Mucosa of rectum (tissue), 2 donors: ENCODE measurements around the gene SLC15A5.

Source experiments
- H3K27ac ChIP-seq, 2 donors: one replicate each; pipeline ENCODE4 v1.7.0; 2013; ENCODE audit warnings: inconsistent platforms in 2 of 2, low read depth in 2 of 2, low read length in 2 of 2
- H3K27me3 ChIP-seq, 2 donors: one replicate each; pipeline ENCODE4 v1.7.0; 2013; ENCODE audit warnings: low read length in 2 of 2; ENCODE audit not compliant: control insufficient read depth in 2 of 2, insufficient read depth in 2 of 2
- H3K36me3 ChIP-seq, 2 donors: one replicate each; pipeline ENCODE4 v1.7.0; 2013; ENCODE audit warnings: low read length in 2 of 2; ENCODE audit not compliant: control insufficient read depth in 2 of 2, insufficient read depth in 2 of 2
- H3K4me1 ChIP-seq, 2 donors: one replicate each; pipeline ENCODE4 v1.7.0; 2013; ENCODE audit warnings: low read length in 2 of 2, mild to moderate bottlenecking in 1 of 2; ENCODE audit not compliant: control insufficient read depth in 2 of 2, insufficient read depth in 2 of 2
- H3K4me3 ChIP-seq, 2 donors: one replicate each; pipeline ENCODE4 v1.7.0; 2013; ENCODE audit warnings: low read length in 2 of 2
- H3K9ac ChIP-seq, 2 donors: one replicate each; pipeline ENCODE4 v1.7.0; 2013; ENCODE audit warnings: low read length in 2 of 2, low read depth in 1 of 2, mild to moderate bottlenecking in 1 of 2
- H3K9me3 ChIP-seq, 2 donors: one replicate each; pipeline ENCODE4 v1.7.0; 2013; ENCODE audit warnings: low read length in 2 of 2; ENCODE audit not compliant: control insufficient read depth in 2 of 2
- donor health status: healthy.
- donor health status: Normal muscosa, but diverticular disease.

Gene SLC15A5

DNA sequence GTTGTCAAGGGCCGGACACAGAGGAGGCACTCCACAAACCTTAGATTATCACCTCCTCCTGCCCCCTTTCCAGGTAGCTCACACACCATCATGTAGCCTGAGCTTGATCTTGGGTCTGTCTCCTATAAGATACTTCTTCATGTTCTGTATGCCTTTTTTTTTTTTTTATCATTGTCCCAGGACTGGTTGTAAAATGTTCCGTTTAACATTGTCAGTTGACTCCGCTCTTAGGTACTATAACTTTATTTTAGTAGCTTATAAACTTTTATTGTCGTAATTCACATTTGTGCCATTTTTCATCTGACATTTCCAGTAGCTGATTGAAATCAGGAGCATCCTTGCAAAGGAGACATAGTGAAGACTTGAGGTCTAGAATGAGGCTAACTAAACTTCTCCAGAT, 79.9 kb downstream of the SLC15A5 start:
- Histone ChIP-seq H3K4me3 (no peak overlapping the region), H3K27ac (no peak overlapping the region), H3K4me1 (peaks cover 2 to 3% of the 10 kb centered on the region in 2 donors), H3K9ac (no peak overlapping the region), H3K36me3 (no peaks in the 10 kb centered on the region), H3K9me3 (no peaks in the 10 kb centered on the region), H3K27me3 (no peaks in the 10 kb centered on the region)

DNA sequence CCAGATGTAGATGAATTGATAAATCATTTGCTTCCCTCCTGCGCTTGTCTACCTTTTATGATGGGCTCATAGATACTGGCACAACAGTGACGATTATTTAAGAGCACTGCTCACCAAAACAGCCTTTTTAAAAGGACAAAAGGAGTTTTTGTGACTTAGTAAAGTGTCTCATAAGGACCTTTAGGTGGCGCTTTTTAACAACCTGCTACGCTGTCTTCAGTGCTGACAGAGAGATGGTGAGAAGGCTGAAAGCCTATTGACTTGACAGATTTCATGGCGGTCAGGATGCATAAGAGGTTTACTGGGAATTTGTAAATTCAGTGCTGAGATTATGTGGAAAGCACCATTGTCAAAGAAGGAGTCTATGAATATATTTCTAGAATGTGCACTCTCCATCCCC, 87.6 kb downstream of the SLC15A5 start:
- Histone ChIP-seq H3K27me3 (no peaks in the 10 kb centered on the region), H3K36me3 (no peaks in the 10 kb centered on the region), H3K9me3 (no peaks in the 10 kb centered on the region), H3K9ac (no peak overlapping the region), H3K4me1 (peaks cover 0 to 3% of the 10 kb centered on the region in 2 donors), H3K4me3 (no peak overlapping the region), H3K27ac (no peak overlapping the region)

DNA sequence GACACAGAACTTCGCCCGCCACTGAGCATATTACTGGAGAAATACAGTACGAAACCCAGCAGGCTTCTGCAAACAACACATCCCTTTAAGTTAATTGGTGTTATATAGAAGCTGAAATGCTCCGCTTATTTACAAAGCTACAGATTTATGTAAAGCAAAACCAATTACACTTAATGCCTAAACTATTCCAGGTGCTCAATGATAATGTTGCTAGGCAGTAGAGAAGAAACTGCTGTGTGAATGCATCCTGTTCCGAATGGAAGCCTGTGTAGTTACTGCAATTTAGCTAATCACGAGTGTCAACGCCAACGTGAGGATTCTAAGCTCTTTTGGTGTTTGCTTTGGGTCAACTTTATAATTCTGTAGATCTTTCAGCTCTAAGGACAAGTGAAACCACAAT, 89.8 kb downstream of the SLC15A5 start:
- Histone ChIP-seq H3K27ac (no peak overlapping the region), H3K9me3 (no peaks in the 10 kb centered on the region), H3K4me3 (no peak overlapping the region), H3K27me3 (no peaks in the 10 kb centered on the region), H3K9ac (no peak overlapping the region), H3K4me1 (peaks cover 0 to 3% of the 10 kb centered on the region in 2 donors), H3K36me3 (no peaks in the 10 kb centered on the region)

DNA sequence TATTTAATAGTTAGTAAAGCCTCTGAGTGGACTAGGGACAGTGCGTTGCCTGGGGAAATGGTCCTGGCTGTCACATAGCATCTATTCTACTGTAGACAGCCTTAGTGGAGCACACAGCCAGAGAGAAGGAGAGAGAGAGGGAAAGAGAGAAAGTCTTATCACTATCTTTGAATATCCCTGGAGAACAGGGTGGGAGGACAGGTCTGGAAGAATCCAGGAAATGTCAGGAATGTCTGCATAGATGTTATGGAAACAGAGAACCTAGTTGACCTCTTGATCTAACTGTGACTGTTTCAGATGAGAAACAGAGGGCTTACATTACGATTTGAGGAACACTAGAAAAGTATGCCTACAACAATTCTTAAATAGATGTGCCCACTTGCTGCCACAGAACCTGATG, 92.8 kb downstream of the SLC15A5 start:
- no peak overlapping the region for H3K27ac ChIP-seq
- H3K9ac ChIP-seq, result no peak overlapping the region
- no peaks in the 10 kb centered on the region for H3K27me3 ChIP-seq
- H3K36me3 ChIP-seq, result no peaks in the 10 kb centered on the region
- no peaks in the 10 kb centered on the region for H3K9me3 ChIP-seq
- H3K4me1 ChIP-seq, result peaks cover 0 to 3% of the 10 kb centered on the region in 2 donors
- no peak overlapping the region for H3K4me3 ChIP-seq

DNA sequence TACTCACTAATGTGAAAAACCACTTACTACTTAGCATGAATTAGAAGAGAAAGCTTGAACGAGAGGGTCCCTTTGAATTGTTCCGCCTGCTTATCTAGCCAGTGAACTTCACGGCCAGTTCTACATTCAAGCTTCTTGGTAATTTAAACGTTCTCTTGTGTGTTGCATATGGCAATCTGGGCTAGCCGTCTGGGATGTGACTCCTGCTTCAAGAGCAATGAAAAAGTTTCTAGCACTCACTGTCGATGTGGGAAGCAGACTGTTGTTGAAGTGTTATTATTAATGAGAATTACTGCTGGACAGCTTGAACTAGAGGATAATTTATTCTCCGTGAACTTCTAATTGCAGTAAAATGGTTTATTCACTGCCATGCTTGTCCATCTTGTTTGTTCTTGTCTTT, 93.9 kb downstream of the SLC15A5 start:
- Histone ChIP-seq H3K4me1 (peaks cover 0 to 3% of the 10 kb centered on the region in 2 donors), H3K9me3 (no peaks in the 10 kb centered on the region), H3K27me3 (no peaks in the 10 kb centered on the region), H3K4me3 (no peak overlapping the region), H3K36me3 (no peaks in the 10 kb centered on the region), H3K9ac (no peak overlapping the region), H3K27ac (no peak overlapping the region)

DNA sequence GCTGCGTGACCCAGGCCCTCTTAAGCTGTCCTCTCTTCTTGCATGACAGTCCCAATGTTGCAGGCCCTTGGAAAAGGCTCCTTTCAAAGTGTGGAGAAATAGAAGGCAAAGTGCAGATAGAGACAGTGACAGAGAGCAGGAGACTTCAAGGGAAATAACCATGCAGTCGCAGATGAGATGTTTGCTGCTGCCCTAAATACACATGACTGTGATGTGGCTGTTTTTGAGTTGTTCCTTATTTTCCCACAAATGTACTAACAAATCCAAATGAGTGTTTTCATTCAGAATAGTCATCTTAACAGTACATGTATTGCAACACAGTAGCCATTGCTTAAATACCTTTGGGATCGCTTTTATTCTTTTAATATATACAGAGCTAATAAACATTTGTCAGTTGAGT, 101.6 kb downstream of the SLC15A5 start:
- Histone ChIP-seq H3K4me1 (no peaks in the 10 kb centered on the region), H3K9ac (no peak overlapping the region), H3K27me3 (no peaks in the 10 kb centered on the region), H3K27ac (no peak overlapping the region), H3K36me3 (no peaks in the 10 kb centered on the region), H3K4me3 (no peak overlapping the region), H3K9me3 (no peaks in the 10 kb centered on the region)

DNA sequence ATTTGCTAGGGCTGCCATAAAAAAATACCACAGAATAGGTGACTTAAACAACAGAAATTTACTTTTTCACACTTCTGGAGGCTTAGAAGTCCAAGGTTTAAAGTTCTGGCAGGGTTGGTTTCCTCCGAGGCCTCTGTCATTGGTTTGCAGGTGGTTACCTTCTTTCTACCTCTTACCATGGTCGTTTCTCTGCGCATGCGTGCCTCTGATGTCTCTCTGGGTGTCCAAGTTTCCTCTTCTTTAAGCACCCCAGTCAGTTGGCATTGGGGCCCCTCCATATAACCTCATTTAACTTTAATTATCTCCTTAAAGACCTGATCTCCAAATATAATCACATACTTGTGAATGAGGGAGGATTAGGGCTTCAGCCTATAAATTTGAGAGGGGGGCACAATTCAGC, 103.2 kb downstream of the SLC15A5 start:
- Histone ChIP-seq H3K36me3 (no peaks in the 10 kb centered on the region), H3K4me3 (no peak overlapping the region), H3K27me3 (no peaks in the 10 kb centered on the region), H3K4me1 (no peaks in the 10 kb centered on the region), H3K27ac (no peak overlapping the region), H3K9me3 (no peaks in the 10 kb centered on the region), H3K9ac (no peak overlapping the region)

DNA sequence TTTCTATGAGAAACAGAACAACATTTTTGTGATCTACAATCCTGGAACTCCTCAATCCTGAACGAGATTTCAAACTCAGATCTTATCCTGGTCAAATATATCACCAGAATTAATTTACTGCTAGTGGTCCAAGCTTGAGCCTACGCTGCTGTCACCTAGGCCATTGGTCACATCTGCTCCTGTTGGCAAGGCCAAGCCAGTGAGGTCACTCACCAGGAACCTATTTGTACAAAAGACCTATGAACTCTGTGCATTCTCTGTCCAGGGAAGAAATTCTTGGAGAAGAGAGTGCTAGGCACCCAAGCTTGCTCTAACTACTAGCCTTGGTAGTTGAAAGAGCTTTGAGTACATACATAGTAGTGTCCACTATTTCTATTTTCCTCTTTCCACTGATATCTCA, 106.1 kb downstream of the SLC15A5 start:
- H3K4me1 ChIP-seq, result no peaks in the 10 kb centered on the region
- H3K4me3 ChIP-seq, result no peak overlapping the region
- no peak overlapping the region for H3K27ac ChIP-seq
- no peaks in the 10 kb centered on the region for H3K36me3 ChIP-seq
- no peak overlapping the region for H3K9ac ChIP-seq
- H3K9me3 ChIP-seq, result no peaks in the 10 kb centered on the region
- H3K27me3 ChIP-seq, result no peaks in the 10 kb centered on the region

DNA sequence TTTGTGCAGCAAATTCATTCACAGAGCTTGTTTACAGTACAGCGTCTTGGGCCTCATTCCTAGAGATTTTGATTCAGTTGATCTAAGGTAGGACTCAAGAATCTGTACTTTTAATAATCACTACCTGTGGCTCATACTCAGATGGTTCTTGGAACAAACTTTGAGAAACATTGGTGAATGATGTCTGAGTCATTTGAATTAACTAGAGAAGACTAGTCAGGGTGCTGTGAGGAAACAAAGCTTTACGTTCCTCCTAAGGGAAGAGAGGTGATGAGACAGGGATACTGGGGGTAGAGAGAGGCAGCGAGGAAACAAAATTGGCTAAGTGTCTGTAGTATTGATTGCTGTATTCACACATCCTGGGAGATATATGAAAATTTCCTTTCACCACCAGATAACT, 109.4 kb downstream of the SLC15A5 start:
- Histone ChIP-seq H3K4me1 (no peaks in the 10 kb centered on the region), H3K9me3 (no peaks in the 10 kb centered on the region), H3K36me3 (no peaks in the 10 kb centered on the region), H3K9ac (no peak overlapping the region), H3K4me3 (no peak overlapping the region), H3K27me3 (no peaks in the 10 kb centered on the region), H3K27ac (no peak overlapping the region)

DNA sequence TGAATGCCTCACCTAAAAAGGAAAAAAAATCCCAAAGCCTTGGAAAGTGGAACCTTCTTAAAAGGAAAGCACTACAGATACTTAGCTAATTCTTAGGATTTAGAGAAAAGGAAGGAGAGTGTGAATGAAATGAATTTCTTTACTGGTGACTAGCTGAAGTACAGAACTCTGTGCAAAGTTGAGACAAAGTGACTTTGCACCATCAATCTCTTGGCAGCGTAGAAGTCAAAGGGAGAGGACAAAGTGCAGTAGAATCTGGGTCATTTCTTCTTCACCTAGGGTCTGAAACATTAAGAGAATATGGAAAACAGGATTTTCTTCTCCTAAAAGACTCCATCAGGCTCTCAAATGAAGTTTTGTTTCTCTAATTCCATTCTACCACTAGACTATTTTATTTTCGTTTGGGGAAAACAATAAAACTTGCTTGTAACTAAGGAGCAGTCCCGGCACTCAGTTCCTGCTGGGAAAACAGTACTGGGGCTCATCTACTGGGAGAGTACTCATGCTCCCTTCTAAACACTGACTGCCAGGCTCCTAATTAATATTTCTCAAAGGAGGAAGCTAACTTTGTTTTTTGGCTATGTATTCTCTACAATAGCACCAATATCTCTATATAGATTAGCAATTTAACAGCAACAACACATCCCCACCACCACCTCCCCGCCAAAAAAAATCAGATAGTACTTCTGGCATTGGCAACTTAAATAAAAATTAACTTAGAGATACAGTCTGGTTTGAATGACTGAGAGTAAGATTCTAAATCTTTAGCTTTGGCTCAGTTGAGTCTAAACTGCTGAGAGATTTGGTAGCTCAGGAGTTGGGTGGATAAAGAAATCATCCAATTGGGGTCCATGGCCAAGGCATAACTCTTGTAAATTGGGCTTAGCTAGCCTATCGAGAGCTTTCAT, 110.7 kb downstream of the SLC15A5 start:
- Histone ChIP-seq H3K9ac (no peak overlapping the region), H3K36me3 (no peaks in the 10 kb centered on the region), H3K27ac (no peak overlapping the region), H3K4me1 (no peaks in the 10 kb centered on the region), H3K27me3 (no peaks in the 10 kb centered on the region), H3K4me3 (no peak overlapping the region), H3K9me3 (no peaks in the 10 kb centered on the region)
